SK-N-SH treated with all-trans-retinoic acid at 6 μM for 48 hours (cell line): ENCODE data around the gene ZNF503.

ENCODE experiments used
- ATAC-seq: fragments of 200-7000 bp; cut with Tn5 transposase; 3 replicates; pipeline ENCODE4 v1.9.1; 2020; ENCODE audit warnings: mild to moderate bottlenecking, moderate library complexity
- ARNTL ChIP-seq: fragments of 450-650 bp; formaldehyde crosslinking; IDR thresholded peaks from 2 replicates; pipeline ENCODE4 v1.5.0; 2020; ENCODE audit warnings: low read depth, mild to moderate bottlenecking, moderate library complexity, borderline replicate concordance
- BACH2 ChIP-seq: fragments of 250-450 bp; sonication (Bioruptor Pico); IDR thresholded peaks from 2 replicates; pipeline ENCODE4 v1.9.0; 2021; ENCODE audit warnings: mild to moderate bottlenecking, borderline replicate concordance
- CREB5 ChIP-seq: fragments of 250-450 bp; sonication (Bioruptor Pico); IDR thresholded peaks from 2 replicates; pipeline ENCODE4 v1.5.1; 2020; ENCODE audit warnings: low read depth, mild to moderate bottlenecking, moderate library complexity
- CSDC2 ChIP-seq: fragments of 250-450 bp; sonication (Bioruptor Pico); IDR thresholded peaks from 2 replicates; pipeline ENCODE4 v1.5.0; 2020; ENCODE audit warnings: mild to moderate bottlenecking, moderate library complexity
- CSRNP3 ChIP-seq: fragments of 250-450 bp; sonication (Bioruptor Pico); IDR thresholded peaks from 2 replicates; pipeline ENCODE4 v1.5.1; 2021; ENCODE audit warnings: mild to moderate bottlenecking, moderate library complexity
- ESRRG ChIP-seq: fragments of 250-450 bp; sonication (Bioruptor Pico); IDR thresholded peaks from 2 replicates; pipeline ENCODE4 v1.6.1; 2021; ENCODE audit warnings: mild to moderate bottlenecking
- OSR1 ChIP-seq: fragments of 250-450 bp; sonication (Bioruptor Pico); IDR thresholded peaks from 2 replicates; pipeline ENCODE4 v1.8.0; 2022; ENCODE audit warnings: moderate library complexity, mild to moderate bottlenecking, inconsistent platforms
- PATZ1 ChIP-seq: fragments of 250-450 bp; sonication (Bioruptor Pico); IDR thresholded peaks from 2 replicates; pipeline ENCODE4 v1.8.0; 2020; ENCODE audit warnings: mild to moderate bottlenecking, moderate library complexity, borderline replicate concordance
- PPARA ChIP-seq: fragments of 250-450 bp; sonication (Bioruptor Pico); IDR thresholded peaks from 2 replicates; pipeline ENCODE4 v1.5.0; 2020; ENCODE audit warnings: mild to moderate bottlenecking, borderline replicate concordance
- RARB ChIP-seq: fragments of 250-450 bp; sonication (Bioruptor Pico); IDR thresholded peaks from 2 replicates; pipeline ENCODE4 v1.8.0; 2021; ENCODE audit warnings: mild to moderate bottlenecking, moderate library complexity
- TOX ChIP-seq: fragments of 250-450 bp; sonication (Bioruptor Pico); IDR thresholded peaks from 2 replicates; pipeline ENCODE4 v1.8.0; 2021; ENCODE audit warnings: mild to moderate bottlenecking, moderate library complexity, borderline replicate concordance
- TSHZ2 ChIP-seq: fragments of 250-450 bp; sonication (Bioruptor Pico); IDR thresholded peaks from 2 replicates; pipeline ENCODE4 v1.5.0; 2020; ENCODE audit warnings: mild to moderate bottlenecking, moderate library complexity
- ZFP3 ChIP-seq: fragments of 250-450 bp; sonication (Bioruptor Pico); IDR thresholded peaks from 2 replicates; pipeline ENCODE4 v1.5.0; 2020; ENCODE audit warnings: mild to moderate bottlenecking, moderate library complexity
- ZNF565 ChIP-seq: fragments of 450-650 bp; formaldehyde crosslinking; conservative IDR thresholded peaks from 2 replicates; pipeline ENCODE4 v1.5.0; 2020; ENCODE audit warnings: low read depth, mild to moderate bottlenecking, moderate library complexity
- ZNF70 ChIP-seq: fragments of 450-650 bp; formaldehyde crosslinking; IDR thresholded peaks from 2 replicates; pipeline ENCODE4 v1.5.0; 2020; ENCODE audit warnings: mild to moderate bottlenecking, moderate library complexity
- ZNF8 ChIP-seq: fragments of 450-650 bp; formaldehyde crosslinking; IDR thresholded peaks from 2 replicates; pipeline ENCODE4 v1.5.0; 2020; ENCODE audit warnings: mild to moderate bottlenecking, moderate library complexity

Gene ZNF503

GRCh38 chr10:75357500-75357899, 44.1 kb downstream of the ZNF503 start:
- TF ChIP-seq CSDC2: no peak
- TF ChIP-seq TSHZ2 (CRISPR knock-in tag): no peak
- no peak for TF ChIP-seq ZNF8 (CRISPR knock-in tag)
- ATAC-seq: no peak

GRCh38 chr10:75356484-75356883, 45.1 kb downstream of the ZNF503 start:
- TF ChIP-seq RARB (CRISPR knock-in tag): no peak
- TF ChIP-seq ARNTL (CRISPR knock-in tag): no peak
- TF ChIP-seq ZFP3 (CRISPR knock-in tag): no peak
- ATAC-seq: no peak

- TF ChIP-seq ARNTL (CRISPR knock-in tag) (no peak), CREB5 (CRISPR knock-in tag) (no peak), ESRRG (CRISPR knock-in tag) (no peak), ZNF70 (CRISPR knock-in tag) (no peak), BACH2 (CRISPR knock-in tag) (no peak), PATZ1 (CRISPR knock-in tag) (no peak), TSHZ2 (CRISPR knock-in tag) (no peak), ZNF8 (CRISPR knock-in tag) (no peak), CSRNP3 (CRISPR knock-in tag) (no peak)
- ATAC-seq: no peak
Measured at GRCh38 chr10:75355706-75356105, 45.9 kb downstream of the ZNF503 start.

GRCh38 chr10:75353183-75353582, 48.4 kb downstream of the ZNF503 start:
- ATAC-seq: no peak
- TF ChIP-seq OSR1 (CRISPR knock-in tag) (no peak), PPARA (CRISPR knock-in tag) (no peak), TOX (CRISPR knock-in tag) (no peak), PATZ1 (CRISPR knock-in tag) (no peak), ZFP3 (CRISPR knock-in tag) (no peak), TSHZ2 (CRISPR knock-in tag) (no peak), ZNF565 (no peak)
